GM18498 (cell line): ENCODE data around the gene OR6C2.
"Not testable (repeated sequence)": the region's sequence is repeated elsewhere in the genome, so short reads cannot be mapped to it uniquely, and the experiment has no call there.

Experiments used
- ATAC-seq: cut with Tn5 transposase; IDR thresholded peaks from one replicate; pipeline ENCODE4 v1.9.1; 2021; ENCODE audit warnings: mild to moderate bottlenecking, moderate library complexity; ENCODE audit not compliant: unreplicated experiment

Gene OR6C2

DNA sequence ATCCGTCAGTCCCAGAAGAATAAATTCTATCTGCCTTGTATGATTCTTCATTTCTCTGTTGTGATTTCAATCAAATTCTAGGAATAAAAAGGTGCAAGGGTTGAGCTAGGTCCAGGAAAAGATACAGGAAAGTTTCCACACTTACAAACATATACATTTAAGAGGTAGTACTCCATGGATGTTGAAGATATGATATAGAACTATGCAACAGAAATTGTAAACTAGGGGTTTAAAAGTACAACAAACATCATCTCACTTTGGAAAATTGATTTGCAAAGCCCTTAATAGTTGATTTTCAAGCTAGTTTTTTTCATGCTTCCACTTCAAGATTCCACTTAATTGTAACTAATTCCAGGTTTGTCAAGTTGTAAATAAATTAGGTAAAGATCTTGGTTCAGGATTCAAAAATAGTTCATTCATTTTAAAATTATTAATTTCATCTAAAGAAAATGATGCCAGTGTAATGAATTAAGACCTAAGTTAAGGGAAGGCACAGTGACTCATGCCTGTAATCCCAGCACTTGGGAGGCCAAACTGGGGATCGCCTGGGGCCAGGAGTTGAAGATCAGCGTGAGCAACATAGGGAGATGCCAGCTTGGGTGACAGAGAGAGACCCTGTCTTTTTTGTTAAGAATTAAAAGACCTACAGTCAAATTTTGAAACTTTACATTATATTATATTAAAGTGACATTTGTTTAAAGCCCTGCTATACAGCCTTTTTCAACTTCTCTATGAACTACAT lies 26.4 kb downstream of the OR6C2 start, which contains the start of gene OR6C70:
TSS of gene OR6C70 (minus strand) at position 51 of the 742 bp plus-strand sequence. CDS start at position 51, 0 bp downstream.
- ATAC-seq, result no peak

DNA sequence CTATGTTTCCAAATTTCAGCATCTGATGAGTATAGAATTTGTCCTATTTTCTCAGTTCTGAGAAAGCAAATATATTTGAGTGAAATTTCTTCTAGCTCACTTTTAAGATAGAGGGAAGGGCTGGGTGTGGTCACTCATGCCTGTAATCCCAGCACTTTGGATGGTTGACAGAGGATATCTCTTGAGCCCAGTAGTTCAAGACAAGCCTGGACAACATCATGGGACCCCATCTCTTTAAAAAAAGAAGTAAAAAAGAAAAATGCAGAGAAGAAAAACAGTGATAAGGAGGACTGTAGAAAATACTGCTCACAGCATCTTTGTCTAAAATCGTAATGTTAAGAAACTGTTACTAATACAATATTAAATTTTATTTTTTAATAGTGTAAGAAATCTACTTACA lies 28.4 kb downstream of the OR6C2 start:
- ATAC-seq, result no peak

GRCh38 chr12:55479136-55479535 lies 35.3 kb downstream of the OR6C2 start:
- ATAC-seq, result not testable (repeated sequence)

DNA sequence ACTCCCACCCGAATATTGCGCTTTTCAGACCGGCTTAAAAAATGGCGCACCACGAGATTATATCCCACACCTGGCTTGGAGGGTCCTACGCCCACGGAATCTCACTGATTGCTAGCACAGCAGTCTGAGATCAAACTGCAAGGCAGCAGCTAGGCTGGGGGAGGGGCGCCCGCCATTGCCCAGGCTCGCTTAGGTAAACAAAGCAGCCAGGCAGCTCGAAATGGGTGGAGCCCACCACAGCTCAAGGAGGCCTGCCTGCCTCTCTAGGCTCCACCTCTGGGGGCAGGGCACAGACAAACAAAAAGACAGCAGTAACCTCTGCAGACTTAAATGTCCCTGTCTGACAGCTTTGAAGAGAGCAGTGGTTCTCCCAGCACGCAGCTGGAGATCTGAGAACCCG lies 40.4 kb downstream of the OR6C2 start:
- not testable (repeated sequence) for ATAC-seq

- no peak for ATAC-seq
Observed at GRCh38 chr12:55492078-55492477, 48.2 kb downstream of the OR6C2 start, which contains the start of gene OR6C68. Gene OR6C68, plus strand, starts transcription at chr12:55492378. Its CDS starts 0 bp downstream, at chr12:55492378.

GRCh38 chr12:55495490-55495889 lies 51.6 kb downstream of the OR6C2 start:
- ATAC-seq, result no peak

GRCh38 chr12:55499231-55499630 lies 55.4 kb downstream of the OR6C2 start:
- no peak for ATAC-seq

- ATAC-seq, result no peak
Observed at GRCh38 chr12:55499810-55500252, 56.0 kb downstream of the OR6C2 start.

- no peak for ATAC-seq
Observed at GRCh38 chr12:55501601-55502000, 57.7 kb downstream of the OR6C2 start.
